ENCODE data around the gene MINDY3.

- TF ChIP-seq, protein P1, sequence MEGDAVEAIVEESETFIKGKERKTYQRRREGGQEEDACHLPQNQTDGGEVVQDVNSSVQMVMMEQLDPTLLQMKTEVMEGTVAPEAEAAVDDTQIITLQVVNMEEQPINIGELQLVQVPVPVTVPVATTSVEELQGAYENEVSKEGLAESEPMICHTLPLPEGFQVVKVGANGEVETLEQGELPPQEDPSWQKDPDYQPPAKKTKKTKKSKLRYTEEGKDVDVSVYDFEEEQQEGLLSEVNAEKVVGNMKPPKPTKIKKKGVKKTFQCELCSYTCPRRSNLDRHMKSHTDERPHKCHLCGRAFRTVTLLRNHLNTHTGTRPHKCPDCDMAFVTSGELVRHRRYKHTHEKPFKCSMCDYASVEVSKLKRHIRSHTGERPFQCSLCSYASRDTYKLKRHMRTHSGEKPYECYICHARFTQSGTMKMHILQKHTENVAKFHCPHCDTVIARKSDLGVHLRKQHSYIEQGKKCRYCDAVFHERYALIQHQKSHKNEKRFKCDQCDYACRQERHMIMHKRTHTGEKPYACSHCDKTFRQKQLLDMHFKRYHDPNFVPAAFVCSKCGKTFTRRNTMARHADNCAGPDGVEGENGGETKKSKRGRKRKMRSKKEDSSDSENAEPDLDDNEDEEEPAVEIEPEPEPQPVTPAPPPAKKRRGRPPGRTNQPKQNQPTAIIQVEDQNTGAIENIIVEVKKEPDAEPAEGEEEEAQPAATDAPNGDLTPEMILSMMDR (IDR thresholded peaks at IDR 0.05), result peak in 1 of 4 experiments; percentile 16
- no peak for TF ChIP-seq POLR2A (IDR thresholded peaks at IDR 0.05)
These were observed 116.0 kb downstream of the MINDY3 start for GRCh38 chr10:15744217-15744865.
